HL-60/S4 treated with retinoic acid at 250 ng/mL for 4 days and 3 days (cell line): Measurements from ENCODE around the gene BCORL1.

Experiments used
- in situ Hi-C: fragments of 300-500 bp; cut with MboI; formaldehyde crosslinking; loops from 2 replicates; pipeline ENCODE4 v1.7.0; 2022; ENCODE audit warnings: low sequenced_read_pairs

The BCORL1 gene

GRCh38 chrX:130009658-130010223 lies 27.3 kb downstream of the BCORL1 start:
- in situ Hi-C loops: no loop called here

GRCh38 chrX:130012683-130013082 lies 30.2 kb downstream of the BCORL1 start:
- in situ Hi-C loops: no loop called here

- in situ Hi-C loops: no loop called here
Measured at GRCh38 chrX:130013661-130014060, 31.2 kb downstream of the BCORL1 start.

- in situ Hi-C loops: no loop called here
Measured at GRCh38 chrX:130014356-130014755, 31.9 kb downstream of the BCORL1 start.

DNA sequence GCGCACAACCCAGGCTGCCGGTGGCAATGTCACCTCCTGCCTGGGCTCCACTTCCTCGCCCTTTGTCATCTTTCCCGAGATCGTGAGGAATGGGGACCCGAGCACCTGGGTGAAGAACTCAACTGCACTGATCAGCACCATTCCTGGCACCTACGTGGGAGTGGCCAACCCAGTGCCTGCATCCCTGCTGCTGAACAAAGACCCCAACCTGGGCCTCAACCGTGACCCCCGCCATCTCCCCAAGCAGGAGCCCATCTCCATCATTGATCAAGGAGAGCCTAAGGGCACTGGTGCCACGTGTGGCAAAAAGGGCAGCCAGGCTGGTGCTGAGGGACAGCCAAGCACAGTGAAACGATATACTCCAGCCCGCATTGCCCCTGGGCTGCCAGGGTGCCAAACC lies 32.3 kb downstream of the BCORL1 start:
- in situ Hi-C loops: no loop called here

DNA sequence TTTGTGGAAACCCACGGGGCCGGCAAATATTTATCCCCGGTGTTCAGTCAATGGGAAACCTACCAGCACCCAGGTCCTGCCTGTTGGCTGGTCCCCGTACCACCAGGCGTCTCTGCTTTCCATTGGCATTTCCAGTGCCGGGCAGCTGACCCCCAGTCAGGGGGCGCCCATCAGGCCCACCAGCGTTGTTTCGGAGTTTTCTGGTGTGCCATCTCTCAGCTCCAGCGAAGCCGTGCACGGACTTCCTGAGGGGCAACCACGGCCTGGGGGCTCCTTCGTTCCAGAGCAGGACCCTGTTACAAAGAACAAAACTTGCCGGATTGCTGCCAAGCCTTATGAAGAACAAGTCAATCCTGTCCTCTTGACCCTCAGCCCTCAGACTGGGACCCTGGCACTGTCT lies 32.7 kb downstream of the BCORL1 start:
- in situ Hi-C loops: no loop called here

DNA sequence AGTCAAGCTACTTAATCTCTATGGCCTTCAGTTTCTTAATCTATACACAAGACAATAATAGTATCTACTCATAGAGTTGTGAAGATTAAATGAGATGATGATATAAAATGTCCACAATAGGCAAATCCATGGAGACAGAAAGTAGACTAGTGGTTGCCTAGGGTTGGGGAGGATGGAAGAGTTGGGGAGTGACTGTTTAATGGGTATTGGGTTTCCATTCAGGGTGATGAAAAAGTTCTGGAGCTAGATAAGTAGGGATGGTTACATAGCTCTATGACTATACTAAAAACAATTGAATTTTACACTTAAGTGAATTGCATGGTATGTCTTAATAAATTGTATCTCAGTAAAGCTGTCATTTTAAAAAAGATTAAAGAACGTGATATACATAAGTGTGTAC lies 35.7 kb downstream of the BCORL1 start:
- in situ Hi-C loops: no loop called here

DNA sequence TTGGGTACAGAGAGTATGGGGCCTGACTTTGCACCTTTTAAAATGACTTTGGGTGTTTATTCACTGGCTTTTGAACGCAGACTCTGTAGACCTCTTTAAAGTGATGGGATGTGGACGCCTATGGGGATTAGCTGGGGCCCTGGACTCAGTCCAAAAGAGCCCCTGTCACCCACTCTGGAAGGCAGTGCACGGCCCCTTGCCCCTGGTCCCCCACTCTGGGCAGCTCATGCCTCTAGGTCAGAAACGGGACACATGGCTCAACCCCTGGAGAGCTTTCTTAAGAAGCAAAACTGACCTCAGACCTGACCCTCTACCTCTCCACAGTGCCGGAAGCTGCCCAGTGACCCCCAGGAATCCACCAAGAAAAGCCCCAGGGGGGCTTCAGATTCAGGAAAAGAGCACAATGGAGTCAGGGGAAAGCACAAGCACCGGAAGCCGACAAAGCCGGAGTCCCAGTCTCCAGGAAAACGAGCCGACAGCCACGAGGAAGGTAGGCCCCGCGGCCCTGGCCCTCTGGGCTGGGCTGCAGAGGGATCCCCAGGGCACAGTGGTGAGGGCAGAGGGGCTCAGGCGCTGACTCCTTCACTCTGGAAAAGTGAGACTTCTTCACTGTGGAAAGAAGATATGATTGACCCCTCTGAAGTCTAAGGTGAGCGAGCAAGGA lies 38.4 kb downstream of the BCORL1 start:
- in situ Hi-C loops: no loop called here

- in situ Hi-C loops: no loop called here
Measured at GRCh38 chrX:130024127-130024526, 41.7 kb downstream of the BCORL1 start.

- in situ Hi-C loops: no loop called here
Measured at GRCh38 chrX:130025256-130025655, 42.8 kb downstream of the BCORL1 start.

GRCh38 chrX:130027569-130027968 lies 45.1 kb downstream of the BCORL1 start:
- in situ Hi-C loops: no loop called here

- in situ Hi-C loops: no loop called here
Measured at GRCh38 chrX:130028196-130028595, 45.8 kb downstream of the BCORL1 start.

GRCh38 chrX:130030826-130031225 lies 48.4 kb downstream of the BCORL1 start:
- in situ Hi-C loops: no loop called here

DNA sequence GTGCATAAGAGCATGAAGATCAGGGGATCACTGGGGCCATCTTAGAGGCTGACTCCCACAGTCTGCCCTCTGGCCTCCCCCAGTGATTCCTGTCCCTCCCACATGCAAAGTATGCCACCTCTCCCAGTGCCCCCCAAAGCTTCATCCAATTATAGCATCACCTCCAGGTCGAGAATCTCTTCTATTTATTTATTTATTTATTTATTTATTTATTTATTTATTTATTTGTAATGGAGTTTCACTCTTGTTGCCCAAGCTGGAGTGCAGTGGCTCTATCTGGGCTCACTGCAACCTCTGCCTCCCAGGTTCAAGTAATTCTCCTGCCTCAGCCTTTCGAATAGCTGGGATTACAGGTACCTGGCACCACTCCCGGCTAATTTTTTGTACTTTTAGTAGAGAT lies 50.1 kb downstream of the BCORL1 start:
- in situ Hi-C loops: no loop called here

DNA sequence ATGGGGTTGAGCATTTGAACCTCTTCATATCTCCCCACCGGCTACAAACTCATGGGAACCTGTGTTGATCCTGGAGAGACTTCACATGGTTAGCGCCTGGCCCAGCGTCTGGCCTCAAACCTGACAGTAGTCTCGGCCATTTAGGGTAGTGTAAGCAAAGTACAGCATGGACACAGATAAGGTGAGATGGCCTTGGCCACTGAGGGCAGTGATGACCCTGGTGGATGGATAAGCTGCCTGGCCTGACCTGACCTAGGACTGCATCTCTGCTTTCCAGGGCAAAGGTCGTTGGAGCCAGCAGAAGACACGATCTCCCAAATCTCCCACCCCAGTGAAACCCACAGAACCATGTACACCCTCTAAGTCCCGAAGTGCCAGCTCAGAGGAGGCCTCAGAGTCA lies 51.7 kb downstream of the BCORL1 start:
- in situ Hi-C loops: no loop called here

DNA sequence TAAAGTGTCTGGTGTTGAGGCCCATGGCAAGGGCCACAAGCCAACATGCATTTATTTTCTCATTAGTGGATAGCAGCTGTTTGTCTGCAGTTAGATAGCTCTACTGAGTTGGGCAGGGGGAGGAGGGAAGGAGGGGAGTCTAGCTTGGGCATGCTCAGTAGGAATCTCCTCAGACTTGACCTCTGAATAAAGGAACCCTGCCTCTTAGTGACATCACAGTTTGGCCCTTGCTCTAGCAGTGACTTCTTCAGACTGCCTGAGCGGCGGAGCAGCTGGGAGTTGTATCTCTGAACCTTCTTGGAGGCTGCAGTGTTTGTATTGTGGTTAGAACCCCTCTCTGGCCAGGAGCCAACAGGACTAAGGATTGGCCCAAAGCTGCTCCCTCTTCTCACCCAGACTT lies 57.4 kb downstream of the BCORL1 start:
- in situ Hi-C loops: no loop called here

GRCh38 chrX:130047416-130047815 lies 65.0 kb downstream of the BCORL1 start:
- in situ Hi-C loops: no loop called here

- in situ Hi-C loops: no loop called here
Measured at GRCh38 chrX:130048686-130049222, 66.3 kb downstream of the BCORL1 start.

DNA sequence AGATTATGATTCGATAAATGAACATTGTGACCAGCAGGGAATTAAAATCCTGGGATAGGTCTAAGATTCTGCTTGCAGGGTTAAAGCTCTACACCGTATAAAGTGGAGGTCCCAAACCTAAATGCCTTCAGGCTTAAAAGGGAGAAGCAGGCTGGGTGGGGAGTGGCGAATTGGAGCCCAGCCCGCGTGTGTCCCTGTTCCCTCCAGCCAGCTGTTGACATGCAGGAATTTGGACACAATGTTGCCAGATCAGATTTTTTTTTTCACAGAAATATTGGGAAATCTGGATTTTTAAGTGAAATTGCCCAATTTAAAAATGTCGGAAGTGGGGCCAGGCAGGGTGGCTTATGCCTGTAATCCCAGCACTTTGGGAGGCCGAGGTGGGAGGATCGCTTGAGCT lies 67.4 kb downstream of the BCORL1 start:
- in situ Hi-C loops: loop anchor here (10.0 kb wide), 2 partner anchors 125 to 445 kb away; no protein-coding TSS in a partner anchor

DNA sequence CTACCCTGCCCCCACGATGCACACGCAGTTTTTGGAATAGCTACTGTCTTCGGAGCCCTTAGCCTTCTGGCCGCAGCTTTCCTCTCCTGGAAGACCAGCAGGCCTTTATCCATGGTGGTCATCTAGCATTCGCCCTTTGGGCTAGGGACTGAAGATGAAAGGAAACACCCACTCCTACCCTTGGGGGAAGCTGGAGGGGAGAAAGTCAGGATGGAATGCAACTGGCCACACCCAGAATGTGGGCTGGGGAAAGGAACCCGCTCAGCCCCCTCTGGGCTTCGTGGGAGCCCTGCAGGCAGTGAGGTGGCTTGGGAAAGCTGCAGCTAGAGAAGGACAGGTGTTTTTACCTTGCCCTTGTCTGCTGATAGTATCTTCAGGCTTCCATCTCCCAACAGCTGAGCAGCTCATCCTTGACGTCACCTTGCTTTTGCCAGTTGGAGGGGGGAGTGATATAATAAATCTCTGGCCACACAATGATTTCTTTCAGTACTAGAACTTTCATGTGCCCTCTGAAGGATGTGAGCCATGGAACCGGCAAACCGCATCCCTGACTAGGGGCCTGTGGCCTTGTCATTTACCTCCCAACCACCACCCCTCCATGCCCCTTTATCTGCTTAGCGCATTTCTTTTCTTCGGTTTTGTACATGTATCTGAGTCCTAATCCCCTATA lies 68.9 kb downstream of the BCORL1 start:
- in situ Hi-C loops: loop anchor here (10.0 kb wide), 2 partner anchors 127 to 447 kb away; no protein-coding TSS in a partner anchor

- in situ Hi-C loops: loop anchor here (10.0 kb wide), 2 partner anchors 128 to 448 kb away; no protein-coding TSS in a partner anchor
Measured at GRCh38 chrX:130053236-130053635, 70.8 kb downstream of the BCORL1 start.

DNA sequence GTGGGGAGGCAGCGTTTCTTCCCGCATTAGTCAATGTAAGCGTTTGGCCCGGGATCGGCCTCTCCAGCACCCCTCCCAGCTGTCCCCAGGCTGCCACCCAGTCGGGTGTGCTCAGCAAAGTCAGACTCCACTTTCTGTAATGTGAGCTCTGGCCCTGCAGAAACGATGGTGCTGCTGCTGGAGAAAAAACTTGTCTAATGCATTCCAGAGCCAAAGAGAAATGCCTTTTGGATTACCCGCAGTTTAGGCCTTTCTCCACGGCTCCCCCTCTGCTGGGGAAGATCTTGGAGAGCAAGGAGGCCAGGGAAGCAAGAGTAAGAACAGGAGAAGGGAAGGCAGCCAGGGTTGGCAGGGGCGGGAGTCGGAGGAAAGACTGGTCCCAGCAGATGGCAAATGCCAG lies 72.7 kb downstream of the BCORL1 start:
- in situ Hi-C loops: loop anchor here (10.0 kb wide), 2 partner anchors 130 to 450 kb away; no protein-coding TSS in a partner anchor
